ENCODE data around the gene SLC26A4.

The SLC26A4 gene

DNA sequence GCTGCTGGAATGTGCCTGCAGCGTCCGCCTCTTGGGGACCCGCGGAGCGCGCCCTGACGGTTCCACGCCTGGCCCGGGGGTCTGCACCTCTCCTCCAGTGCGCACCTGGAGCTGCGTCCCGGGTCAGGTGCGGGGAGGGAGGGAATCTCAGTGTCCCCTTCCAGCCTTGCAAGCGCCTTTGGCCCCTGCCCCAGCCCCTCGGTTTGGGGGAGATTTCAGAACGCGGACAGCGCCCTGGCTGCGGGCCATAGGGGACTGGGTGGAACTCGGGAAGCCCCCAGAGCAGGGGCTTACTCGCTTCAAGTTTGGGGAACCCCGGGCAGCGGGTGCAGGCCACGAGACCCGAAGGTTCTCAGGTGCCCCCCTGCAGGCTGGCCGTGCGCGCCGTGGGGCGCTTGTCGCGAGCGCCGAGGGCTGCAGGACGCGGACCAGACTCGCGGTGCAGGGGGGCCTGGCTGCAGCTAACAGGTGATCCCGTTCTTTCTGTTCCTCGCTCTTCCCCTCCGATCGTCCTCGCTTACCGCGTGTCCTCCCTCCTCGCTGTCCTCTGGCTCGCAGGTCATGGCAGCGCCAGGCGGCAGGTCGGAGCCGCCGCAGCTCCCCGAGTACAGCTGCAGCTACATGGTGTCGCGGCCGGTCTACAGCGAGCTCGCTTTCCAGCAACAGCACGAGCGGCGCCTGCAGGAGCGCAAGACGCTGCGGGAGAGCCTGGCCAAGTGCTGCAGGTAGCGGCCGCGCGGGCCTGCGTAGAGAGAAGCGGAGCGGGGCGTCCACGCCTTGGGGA lies 645 bp downstream of the SLC26A4 start:
- peak; percentile 9 for DNase-seq (ENCODE audit: low read depth)

DNA sequence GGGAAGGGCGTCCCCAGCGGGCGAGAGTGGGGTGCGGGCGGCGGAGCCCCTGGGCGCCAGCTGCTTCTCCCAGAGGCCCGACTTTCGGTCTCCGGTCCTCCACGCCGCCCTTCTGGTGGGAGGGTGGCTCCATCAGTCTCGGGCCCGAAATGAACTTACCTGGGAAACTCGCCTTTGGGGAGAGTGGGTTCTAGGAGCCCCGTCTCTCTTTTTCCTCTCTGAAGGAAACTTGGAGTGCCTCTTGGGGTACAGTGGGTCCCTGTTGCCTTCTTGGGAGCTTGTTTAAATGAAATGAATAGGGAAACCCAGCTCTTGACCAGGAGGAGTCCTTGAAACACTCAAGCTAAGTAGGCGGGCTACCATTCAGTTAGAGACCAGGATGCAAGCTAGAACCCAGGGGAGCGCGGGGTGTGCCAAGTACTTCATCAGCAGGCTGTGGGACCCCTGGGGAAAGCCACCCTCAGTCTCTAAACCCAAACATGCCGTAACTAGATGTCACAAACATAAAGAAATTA lies 1.3 kb downstream of the SLC26A4 start:
- DNase-seq (ENCODE audit: low read depth) = no peak

DNA sequence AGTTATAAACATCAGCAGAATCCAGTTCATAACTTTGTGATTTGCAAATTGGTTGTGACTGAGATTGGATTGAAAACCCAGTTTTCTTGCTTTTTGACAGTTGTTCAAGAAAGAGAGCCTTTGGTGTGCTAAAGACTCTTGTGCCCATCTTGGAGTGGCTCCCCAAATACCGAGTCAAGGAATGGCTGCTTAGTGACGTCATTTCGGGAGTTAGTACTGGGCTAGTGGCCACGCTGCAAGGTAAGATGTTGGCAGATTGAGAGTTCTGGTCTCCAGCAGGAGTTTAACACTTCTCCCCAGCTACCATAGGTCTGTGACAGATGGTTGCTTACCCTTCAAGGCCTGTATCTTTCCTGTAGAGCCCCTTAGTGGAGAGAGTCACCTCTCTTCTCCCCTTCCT lies 2.6 kb downstream of the SLC26A4 start:
- no peak for DNase-seq (ENCODE audit: low read depth)

DNA sequence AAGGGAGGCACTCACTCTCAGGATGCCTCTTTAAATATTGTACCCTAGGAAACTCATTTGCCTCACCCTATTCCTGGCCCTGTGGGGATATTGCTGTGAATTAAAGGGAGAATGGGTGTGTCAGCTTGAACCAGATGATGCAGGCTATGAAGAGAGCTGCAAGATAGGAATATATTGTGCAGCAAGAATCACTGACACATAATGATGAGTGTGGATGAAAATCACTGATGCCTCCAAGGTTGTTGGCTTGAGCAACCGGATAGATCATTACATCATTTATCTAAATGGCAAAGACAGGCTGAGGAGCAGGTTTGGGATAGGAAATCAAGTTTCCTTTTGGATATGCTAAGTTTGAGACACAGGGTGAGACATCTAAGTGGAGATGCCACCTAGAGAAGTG lies 6.2 kb downstream of the SLC26A4 start:
- no peak for DNase-seq (ENCODE audit: low read depth)

DNA sequence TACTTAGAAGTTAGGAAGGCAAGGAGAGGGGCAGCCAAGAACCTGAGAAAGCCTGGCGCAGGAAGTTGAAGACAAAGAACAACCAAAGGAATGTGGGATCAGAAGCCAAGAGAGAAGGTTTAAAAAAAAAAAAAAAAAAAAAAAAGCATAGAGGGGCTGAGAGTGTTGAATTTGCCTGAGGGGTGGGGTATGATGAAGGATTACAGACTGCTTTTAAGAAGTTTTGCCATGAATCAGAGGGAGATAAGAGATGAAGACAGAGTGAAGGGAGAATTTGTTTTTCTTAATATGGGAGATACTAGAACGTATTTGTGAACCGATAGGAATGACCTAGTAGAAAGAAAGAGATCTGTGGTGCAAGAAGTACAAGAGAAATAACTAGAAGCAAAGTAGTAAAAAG lies 6.7 kb downstream of the SLC26A4 start:
- DNase-seq (ENCODE audit: low read depth) = no peak

DNA sequence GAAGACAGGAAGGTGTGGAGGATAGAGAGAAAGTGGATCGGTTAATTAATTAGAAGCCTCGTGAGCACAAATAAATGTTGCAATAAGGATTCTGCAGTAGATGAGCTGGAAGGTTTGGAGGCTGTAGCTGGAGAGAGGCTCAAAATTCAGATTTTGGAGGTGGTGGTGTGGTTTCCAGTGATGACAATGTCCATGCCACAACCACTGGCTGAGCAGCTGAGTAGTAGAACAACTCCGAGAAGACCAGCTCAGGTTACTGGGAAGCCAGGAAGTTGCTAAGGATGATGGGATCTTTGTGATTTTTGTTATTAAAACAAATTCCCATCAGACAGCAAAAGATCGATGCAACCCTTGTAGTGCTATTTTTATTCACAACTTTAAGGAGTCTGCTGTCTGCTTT lies 7.7 kb downstream of the SLC26A4 start:
- no peak for DNase-seq (ENCODE audit: low read depth)

DNA sequence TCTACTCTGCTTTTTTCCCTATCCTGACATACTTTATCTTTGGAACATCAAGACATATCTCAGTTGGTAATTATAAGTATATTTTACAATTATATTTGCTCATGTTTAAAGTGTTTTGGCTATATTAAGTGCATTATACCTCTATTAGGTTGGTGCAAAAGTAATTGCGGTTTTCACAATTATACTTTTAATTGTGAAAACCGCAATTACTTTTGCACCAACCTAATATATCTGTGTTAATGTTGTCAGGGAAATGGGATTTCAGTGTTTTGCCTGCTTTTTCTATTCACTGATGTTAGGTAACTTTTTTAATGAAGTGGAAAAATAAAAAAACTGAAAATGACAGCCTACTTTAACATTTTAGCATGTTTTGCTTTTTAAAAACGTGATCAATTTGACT lies 11.6 kb downstream of the SLC26A4 start:
- no peak for DNase-seq (ENCODE audit: low read depth)

DNA sequence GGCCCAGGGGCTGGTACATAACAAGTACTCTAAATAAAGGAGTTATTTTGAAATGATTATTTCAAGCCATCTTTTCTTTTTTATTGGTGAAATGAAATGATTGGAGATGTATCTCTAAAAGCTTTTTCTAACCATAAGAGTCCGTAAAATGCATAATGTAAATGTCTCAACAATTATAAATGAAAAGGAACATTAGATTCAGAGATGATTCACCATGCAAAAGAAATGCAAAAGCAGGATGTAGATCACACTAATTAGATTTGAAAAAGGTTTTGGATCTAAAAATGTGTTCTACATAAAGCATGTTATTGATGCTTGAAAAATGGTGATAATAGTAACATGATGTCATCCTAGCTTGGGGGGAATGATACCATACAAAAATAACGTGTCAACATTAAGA lies 15.6 kb downstream of the SLC26A4 start:
- DNase-seq (ENCODE audit: low read depth) = no peak

DNA sequence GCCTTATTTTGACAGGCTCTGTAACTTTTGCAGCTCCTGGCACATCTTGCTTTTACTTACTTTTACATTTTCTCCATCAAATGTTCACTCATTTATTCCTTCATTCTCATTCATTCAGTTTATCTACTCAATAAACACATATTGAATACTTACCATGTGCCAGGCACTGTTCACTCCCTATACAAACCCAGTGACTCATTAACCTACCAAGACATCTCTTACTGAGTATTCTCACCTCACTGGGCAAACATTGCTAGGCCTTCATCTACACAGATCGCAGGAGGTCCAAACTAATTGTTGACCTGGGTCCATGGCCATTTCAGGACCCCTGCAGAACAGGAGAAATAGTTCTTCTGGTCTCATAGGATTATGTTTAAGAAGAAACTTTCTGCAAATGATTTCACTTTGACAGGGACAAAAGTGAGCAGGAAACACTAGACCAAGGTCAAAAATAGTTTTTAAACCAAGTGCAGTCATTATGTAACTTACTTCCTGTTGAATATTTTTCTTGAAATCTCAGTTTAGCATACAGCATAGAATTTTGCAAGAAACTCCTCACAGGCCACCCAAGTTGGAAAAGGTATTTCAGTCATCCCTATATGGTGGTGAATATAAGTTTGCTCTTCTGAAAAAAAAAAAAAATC lies 17.6 kb downstream of the SLC26A4 start:
- no peak for DNase-seq (ENCODE audit: low read depth)

DNA sequence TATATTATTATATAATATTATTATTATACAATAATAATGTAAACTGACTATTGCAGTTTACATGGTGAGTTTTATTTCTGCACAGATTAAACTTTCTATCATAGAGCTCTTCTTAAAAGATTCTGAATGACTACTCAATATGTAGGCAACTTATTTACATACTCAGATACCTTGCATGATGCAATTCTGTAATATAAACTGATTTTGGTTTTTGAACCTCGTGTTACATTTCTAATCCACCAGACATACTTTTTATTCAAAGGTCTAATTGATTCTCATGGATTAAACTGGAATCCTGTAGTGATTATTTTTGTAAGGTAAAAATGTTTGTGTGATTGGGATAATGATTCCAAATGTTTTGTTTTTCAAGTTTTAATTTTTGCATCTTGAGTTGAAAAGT lies 19.9 kb downstream of the SLC26A4 start:
- DNase-seq (ENCODE audit: low read depth) = no peak

DNA sequence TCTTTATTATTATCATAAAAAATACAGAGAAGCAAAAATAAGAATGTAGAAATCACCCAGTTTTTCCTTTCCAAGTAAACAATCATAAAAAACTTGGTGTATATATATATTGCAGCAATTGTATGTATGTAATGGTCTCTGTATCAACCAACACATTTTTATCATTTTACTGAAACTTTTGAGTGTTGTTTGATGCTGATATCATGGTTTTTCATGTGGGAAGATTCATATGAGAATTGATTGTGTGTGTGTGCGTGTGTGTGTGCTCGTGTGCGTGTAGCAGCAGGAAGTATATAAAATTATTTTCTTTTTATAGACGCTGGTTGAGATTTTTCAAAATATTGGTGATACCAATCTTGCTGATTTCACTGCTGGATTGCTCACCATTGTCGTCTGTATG lies 22.3 kb downstream of the SLC26A4 start:
- no peak for DNase-seq (ENCODE audit: low read depth)

DNA sequence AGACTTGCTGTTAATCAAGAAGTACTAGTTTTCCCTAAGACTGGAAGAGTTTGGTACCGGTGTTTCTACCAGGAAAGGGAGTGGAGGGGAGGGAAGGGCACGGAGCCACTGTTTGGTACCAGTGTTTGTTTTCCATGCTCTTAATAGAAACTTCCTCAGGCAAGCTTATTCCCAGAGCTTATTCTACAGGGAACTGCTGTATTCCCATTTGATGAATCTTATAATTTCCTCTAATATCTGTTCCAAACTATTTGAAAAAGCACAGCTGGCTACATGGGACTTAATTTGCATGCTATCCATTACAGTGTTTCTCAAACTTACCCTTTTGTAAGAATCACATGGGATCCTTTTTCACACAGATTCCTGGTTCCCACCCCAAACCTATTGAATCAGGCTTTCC lies 23.7 kb downstream of the SLC26A4 start:
- no peak for DNase-seq (ENCODE audit: low read depth)

DNA sequence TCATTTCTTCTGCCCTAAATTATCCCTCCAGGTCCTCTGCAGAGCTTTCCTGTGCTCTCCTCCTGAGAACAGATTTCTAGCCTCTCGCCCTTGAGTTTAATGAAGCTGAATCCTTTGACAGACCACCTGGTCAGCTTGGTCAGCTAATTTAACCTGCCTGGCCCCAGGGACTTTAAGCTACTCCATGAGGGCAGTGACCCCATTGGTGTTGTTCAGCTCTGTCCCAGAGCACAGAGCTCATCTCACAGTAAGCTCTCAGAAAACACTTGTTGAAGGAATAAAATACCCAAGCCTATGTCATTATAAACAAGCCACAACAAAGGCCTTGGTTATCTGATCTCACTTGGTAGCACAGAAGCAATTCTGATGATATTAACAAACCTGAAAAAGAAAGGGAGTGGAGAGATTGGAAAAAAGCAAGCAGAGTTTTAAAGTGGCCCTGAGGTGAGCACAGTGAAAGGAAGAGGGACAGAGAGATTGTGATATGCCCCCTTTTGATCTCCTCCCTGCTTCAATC lies 24.4 kb downstream of the SLC26A4 start:
- DNase-seq (ENCODE audit: low read depth) = no peak

DNA sequence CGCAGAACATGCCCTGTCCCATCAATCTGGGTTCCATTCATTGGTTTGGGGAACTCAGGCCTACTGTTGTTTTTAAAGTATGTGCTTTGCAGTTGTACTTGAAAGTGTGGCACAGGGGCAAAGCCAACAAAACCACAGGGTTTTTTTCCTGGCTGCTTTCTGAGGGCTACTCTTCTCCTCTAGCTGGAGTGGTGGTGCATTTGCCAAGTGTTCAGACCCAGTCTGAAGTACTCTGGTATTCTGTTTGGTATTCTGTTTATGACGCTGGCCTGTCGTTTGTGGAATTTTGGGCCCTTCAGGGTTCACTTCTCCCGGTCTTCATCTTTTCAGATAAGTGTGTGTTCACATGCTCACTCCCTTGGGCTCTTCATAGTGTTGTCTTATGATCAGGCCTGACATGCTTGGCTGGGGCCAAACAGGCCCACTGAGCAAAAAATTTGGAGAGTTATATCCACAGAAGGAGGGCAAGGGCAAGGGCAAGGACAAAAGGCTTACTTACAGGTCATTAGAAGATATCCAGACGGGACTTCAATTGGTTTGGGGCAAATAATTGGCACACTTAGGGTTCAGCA lies 26.3 kb downstream of the SLC26A4 start:
- DNase-seq (ENCODE audit: low read depth) = no peak

DNA sequence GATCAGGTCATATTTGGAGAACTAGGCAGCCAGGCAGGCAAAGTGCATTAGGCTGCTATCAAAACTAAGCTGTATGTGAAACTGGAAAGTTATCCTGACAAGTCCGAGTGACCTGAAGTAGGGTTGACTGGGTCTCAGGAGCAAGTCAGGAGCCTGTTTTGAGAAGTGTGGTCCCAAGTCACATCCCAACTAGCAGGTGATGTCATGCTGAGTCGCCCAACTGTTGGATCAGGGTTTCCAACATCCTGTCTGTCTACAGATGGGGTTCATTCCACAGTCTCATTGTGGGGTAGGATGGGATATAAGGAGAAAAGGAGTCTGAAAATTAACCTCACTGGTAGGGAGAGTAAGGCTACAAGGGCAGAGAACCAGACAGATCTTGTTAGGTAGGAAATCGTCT lies 27.0 kb downstream of the SLC26A4 start:
- DNase-seq (ENCODE audit: low read depth) = no peak

DNA sequence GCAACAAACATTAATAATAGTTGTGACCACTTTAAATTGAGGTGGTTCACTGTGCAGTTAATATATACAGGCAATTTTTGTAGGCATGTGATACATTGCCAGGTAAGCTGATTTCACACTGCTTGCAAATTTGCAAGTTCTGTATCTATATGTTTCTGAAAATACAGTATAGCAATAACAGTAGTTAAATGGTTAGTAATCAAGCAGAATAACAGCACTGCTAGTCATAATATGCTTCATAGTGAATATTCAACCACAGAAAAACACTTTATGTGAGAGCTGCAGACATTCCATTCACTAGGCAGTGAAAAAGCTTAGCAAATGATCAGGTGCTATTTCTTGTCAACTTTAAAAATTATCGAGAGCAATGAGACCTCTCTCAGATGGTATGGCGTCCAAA lies 28.9 kb downstream of the SLC26A4 start:
- no peak for DNase-seq (ENCODE audit: low read depth)

DNA sequence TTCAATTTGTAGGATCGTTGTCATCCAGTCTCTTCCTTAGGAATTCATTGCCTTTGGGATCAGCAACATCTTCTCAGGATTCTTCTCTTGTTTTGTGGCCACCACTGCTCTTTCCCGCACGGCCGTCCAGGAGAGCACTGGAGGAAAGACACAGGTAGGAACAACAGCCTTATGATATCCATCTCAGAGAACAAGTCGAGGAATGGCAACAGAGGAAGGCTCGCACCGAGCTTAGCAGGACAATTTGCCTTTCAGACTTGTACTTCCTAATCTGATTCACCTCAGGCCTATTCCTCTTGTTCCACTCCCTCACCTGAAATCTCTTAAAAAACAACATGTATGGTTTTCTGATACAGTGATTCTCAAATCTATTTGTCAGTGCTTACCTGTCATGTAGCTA lies 29.5 kb downstream of the SLC26A4 start:
- DNase-seq (ENCODE audit: low read depth) = no peak

DNA sequence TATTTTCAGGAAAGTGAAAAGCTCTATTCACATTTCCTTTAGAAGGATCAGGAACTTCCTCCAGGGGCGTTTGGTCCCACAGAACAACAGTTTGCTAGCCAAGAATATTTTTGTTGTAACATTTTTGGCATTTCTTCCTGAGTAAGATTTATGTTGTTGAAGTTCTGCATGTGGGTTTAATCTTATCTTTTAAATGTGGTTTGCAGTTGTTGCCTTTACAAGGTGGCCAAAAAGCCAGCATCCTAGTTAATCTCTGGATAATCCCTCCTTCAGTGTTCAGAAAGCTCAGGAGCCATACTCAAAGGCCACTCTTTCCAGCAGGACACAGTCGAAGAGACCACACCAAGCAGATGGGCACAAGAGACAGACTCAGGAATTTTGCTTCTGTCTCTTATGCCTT lies 30.0 kb downstream of the SLC26A4 start:
- no peak for DNase-seq (ENCODE audit: low read depth)

DNA sequence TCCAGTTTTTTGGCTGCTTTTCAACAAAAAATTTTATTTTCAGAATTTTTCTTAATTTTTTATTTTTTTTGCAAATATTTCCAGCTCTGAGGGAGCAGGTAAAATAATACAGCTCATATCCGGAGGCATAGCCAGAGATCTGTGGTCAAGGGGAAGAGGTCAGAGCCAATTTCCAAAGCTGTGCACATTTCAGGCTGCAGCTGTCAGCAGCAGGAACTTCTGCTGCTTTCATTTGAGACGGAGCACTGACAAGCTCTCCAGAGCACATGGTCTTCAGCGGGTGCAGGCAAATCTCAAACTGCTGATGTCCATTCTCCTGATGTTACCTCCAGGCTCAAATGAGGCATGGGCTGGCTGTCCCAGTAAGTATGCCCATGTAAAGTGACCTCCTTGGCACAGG lies 31.1 kb downstream of the SLC26A4 start:
- DNase-seq (ENCODE audit: low read depth) = no peak

DNA sequence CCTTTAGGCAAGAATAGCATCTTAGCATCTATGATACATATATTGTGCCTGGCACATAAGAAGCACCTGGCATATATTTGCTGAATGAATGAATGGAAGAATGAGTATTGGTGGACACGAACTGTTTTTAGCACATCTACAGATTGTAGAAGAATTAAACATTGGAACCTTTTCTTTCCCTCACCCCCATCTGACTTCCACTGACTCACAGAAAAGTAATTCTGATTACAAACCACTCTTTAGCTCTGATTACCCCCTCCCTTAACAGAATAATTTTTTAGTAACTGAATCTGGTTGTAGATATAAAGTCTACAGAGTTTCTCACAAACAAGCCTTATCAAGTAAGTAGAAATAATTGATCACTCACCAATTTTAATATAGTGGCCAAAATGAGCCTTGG lies 31.9 kb downstream of the SLC26A4 start:
- no peak for DNase-seq (ENCODE audit: low read depth)

DNA sequence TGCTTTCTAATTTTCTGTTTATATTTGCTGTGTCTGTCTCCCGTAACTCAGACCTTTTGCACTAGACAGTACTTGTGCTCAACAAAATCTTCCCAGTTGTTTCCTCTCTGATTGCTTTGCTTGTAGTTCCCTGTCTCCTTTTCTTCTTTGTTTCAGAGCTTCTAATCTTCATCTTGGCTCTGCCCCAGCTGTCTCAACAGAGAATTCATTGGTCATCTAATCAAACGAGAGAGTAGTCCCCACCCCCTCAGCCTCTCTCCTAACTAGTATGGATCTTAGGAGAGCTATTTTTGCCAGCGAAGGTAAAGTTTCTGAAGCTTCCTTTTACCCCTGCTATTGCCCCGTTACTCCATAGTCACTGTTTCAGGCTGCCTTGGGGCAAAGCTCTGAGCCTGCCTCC lies 32.8 kb downstream of the SLC26A4 start:
- no peak for DNase-seq (ENCODE audit: low read depth)

DNA sequence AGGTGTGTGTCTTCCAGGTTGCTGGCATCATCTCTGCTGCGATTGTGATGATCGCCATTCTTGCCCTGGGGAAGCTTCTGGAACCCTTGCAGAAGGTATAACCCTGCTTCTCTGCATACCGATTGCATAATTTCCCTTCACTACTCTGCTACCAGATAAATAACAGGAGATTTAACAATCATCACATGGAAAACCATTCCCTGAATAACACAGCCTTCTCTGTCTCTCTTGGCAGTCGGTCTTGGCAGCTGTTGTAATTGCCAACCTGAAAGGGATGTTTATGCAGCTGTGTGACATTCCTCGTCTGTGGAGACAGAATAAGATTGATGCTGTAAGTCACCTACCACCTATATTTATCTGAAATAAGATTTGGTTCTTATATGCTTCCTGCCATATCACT lies 33.8 kb downstream of the SLC26A4 start:
- no peak for DNase-seq (ENCODE audit: low read depth)

DNA sequence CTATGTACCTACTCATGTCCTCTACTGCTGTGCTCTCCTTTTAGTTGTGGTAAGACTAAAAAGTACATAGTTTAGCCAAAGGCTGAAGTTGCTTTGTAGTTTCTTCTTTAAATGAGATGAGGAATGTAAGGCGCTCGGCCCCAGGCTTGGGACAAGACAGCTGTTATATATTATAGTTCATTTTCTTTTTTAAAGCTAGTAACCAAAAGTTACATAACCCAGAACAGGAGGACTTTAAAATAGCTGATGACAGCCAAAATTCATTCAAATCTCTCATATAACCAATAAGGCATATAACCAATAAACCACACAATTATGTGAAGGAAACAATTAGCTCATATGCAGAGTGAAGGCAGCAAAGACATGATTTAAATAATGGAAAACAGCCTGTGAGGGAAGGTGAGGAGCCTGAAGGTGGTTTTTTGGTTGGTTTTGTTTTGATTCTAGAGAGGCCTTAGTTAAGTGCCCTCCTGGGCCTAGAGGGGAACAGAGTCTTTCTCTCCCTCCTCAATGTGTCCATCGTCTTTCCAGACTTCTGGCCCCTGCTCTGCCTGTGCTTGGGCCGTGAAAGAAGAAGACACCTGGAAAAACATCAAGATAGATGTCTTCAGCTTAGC lies 35.8 kb downstream of the SLC26A4 start:
- DNase-seq (ENCODE audit: low read depth) = no peak
